ENCODE data around the gene DISP2. TPM values are rescaled to one million over a fixed set of nuclear protein-coding genes. Genes with fewer than 3 reads are reported as not detected.

DISP2 gene
- total RNA-seq, 1 experiment from 2014 or later = 0.35 TPM

GRCh38 chr15:40424483-40425115 lies 66.6 kb downstream of the DISP2 start:
- POLR2A ChIA-PET (ENCODE audit: unreplicated experiment) = no interaction called here
- intact Hi-C loops (cut with micrococcal nuclease; ENCODE audit: unreplicated experiment) = loop anchor here (5.0 to 10.0 kb wide), 2 partner anchors 42 to 210 kb away; partner anchors contain the start of gene KNSTRN

GRCh38 chr15:40425681-40426080 lies 67.7 kb downstream of the DISP2 start:
- Histone ChIP-seq H3K79me2 (ENCODE audit: low read depth) (no peaks in the 10 kb centered on the region), H3K4me1 (replicated peaks; ENCODE audit: insufficient read depth) (peaks cover 12% of the 10 kb centered on the region), H3K27me3 (ENCODE audit: insufficient read depth, low read depth) (no peaks in the 10 kb centered on the region), H3F3A (ENCODE audit: insufficient read depth, low read depth) (peaks cover 9% of the 10 kb centered on the region; the same call in 1 of the 2 replicates), H4K20me1 (ENCODE audit: insufficient read depth) (no peaks in the 10 kb centered on the region), H3K36me3 (ENCODE audit: low read depth) (no peaks in the 10 kb centered on the region), H3K9me3 (ENCODE audit: insufficient read depth, low read depth) (no peaks in the 10 kb centered on the region), H2AFZ (no peak overlapping the region), H3K27ac (no peak overlapping the region), H3K4me3 (no peak overlapping the region), H3K9me2 (ENCODE audit: insufficient read depth) (no peaks in the 10 kb centered on the region), H3K4me2 (no peak overlapping the region)
- TF ChIP-seq CTCF (conservative IDR thresholded peaks at IDR 0.05) (no peak), EZH2 (IDR thresholded peaks at IDR 0.05; ENCODE audit: low read depth) (no peak)
- intact Hi-C loops (cut with micrococcal nuclease; ENCODE audit: unreplicated experiment) = loop anchor here (10.0 kb wide), 1 partner anchor 211 kb away; no protein-coding TSS in a partner anchor
- POLR2A ChIA-PET (ENCODE audit: unreplicated experiment) = no interaction called here
- CTCF ChIA-PET = interaction anchor here (0.6 kb wide), 1 partner anchor 238 kb away, joined by 6 read pairs; no protein-coding TSS in a partner anchor
- no peak for DNase-seq
- BruUV-seq (replicated peaks) = no TSS peak

More at GRCh38 chr15:40424483-40425115, 66.6 kb downstream of the DISP2 start:
- Histone ChIP-seq H3K36me3 (ENCODE audit: low read depth) (no peaks in the 10 kb centered on the region), H3K79me2 (ENCODE audit: low read depth) (no peaks in the 10 kb centered on the region), H3K4me2 (no peak overlapping the region), H3K4me3 (no peak overlapping the region), H3K27ac (no peak overlapping the region), H3K4me1 (replicated peaks; ENCODE audit: insufficient read depth) (peaks cover 20% of the 10 kb centered on the region), H3F3A (ENCODE audit: insufficient read depth, low read depth) (peaks cover 20% of the 10 kb centered on the region), H4K20me1 (ENCODE audit: insufficient read depth) (no peaks in the 10 kb centered on the region), H3K27me3 (ENCODE audit: insufficient read depth, low read depth) (no peaks in the 10 kb centered on the region), H2AFZ (no peak overlapping the region), H3K9me2 (ENCODE audit: insufficient read depth) (no peaks in the 10 kb centered on the region), H3K9me3 (ENCODE audit: insufficient read depth, low read depth) (no peaks in the 10 kb centered on the region)
- BruUV-seq (replicated peaks) = no TSS peak
- CTCF ChIA-PET = no interaction called here
- no peak for TF ChIP-seq CTCF (conservative IDR thresholded peaks at IDR 0.05)
- TF ChIP-seq EZH2 (IDR thresholded peaks at IDR 0.05; ENCODE audit: low read depth) = no peak
- no peak for DNase-seq

- CTCF ChIA-PET = no interaction called here
- no peak for TF ChIP-seq EZH2 (IDR thresholded peaks at IDR 0.05; ENCODE audit: low read depth)
- TF ChIP-seq CTCF (conservative IDR thresholded peaks at IDR 0.05) = no peak
Observed at GRCh38 chr15:40427188-40427587, 69.2 kb downstream of the DISP2 start.

More at GRCh38 chr15:40427188-40427587, 69.2 kb downstream of the DISP2 start:
- Histone ChIP-seq H3K27ac (no peak overlapping the region), H3K36me3 (ENCODE audit: low read depth) (no peaks in the 10 kb centered on the region), H3K9me3 (ENCODE audit: insufficient read depth, low read depth) (no peaks in the 10 kb centered on the region), H3F3A (ENCODE audit: insufficient read depth, low read depth) (no peaks in the 10 kb centered on the region), H3K4me2 (no peak overlapping the region), H3K4me3 (no peak overlapping the region), H4K20me1 (ENCODE audit: insufficient read depth) (no peaks in the 10 kb centered on the region), H3K9me2 (ENCODE audit: insufficient read depth) (no peaks in the 10 kb centered on the region), H3K27me3 (ENCODE audit: insufficient read depth, low read depth) (no peaks in the 10 kb centered on the region), H3K79me2 (ENCODE audit: low read depth) (no peaks in the 10 kb centered on the region), H2AFZ (no peak overlapping the region), H3K4me1 (replicated peaks; ENCODE audit: insufficient read depth) (no peaks in the 10 kb centered on the region)
- intact Hi-C loops (cut with micrococcal nuclease; ENCODE audit: unreplicated experiment) = loop anchor here (10.0 kb wide), 1 partner anchor 212 kb away; no protein-coding TSS in a partner anchor
- POLR2A ChIA-PET (ENCODE audit: unreplicated experiment) = no interaction called here
- no TSS peak for BruUV-seq (replicated peaks)
- DNase-seq = no peak
